IPS DF 4.7 (cell line): Measurements from ENCODE around the gene ODC1.

Experiments used
- DNase-seq: peaks from one replicate; pipeline ENCODE4 v3.0.0-alpha.2; 2013; ENCODE audit warnings: low spot score; ENCODE audit errors: extremely low read depth

The ODC1 gene

GRCh38 chr2:10417551-10418335, 30.4 kb downstream of the ODC1 start:
- DNase-seq: no peak

- DNase-seq: no peak
These were observed 32.5 kb downstream of the ODC1 start for GRCh38 chr2:10415640-10416039.

GRCh38 chr2:10415048-10415447, 33.1 kb downstream of the ODC1 start:
- no peak for DNase-seq

- no peak for DNase-seq
These were observed 33.5 kb downstream of the ODC1 start for GRCh38 chr2:10414591-10414990.

GRCh38 chr2:10413991-10414451, 34.1 kb downstream of the ODC1 start:
- DNase-seq: no peak

- DNase-seq: no peak
These were observed 34.6 kb downstream of the ODC1 start for GRCh38 chr2:10413503-10413902.

GRCh38 chr2:10412380-10412779, 35.7 kb downstream of the ODC1 start:
- no peak for DNase-seq

- DNase-seq: no peak
These were observed 36.6 kb downstream of the ODC1 start for GRCh38 chr2:10411557-10411956.

GRCh38 chr2:10410823-10411437, 37.2 kb downstream of the ODC1 start:
- DNase-seq: no peak

GRCh38 chr2:10410001-10410822, 37.9 kb downstream of the ODC1 start:
- no peak for DNase-seq

GRCh38 chr2:10408649-10409579, 39.2 kb downstream of the ODC1 start:
- DNase-seq: peak; percentile 66

GRCh38 chr2:10407841-10408648, 40.1 kb downstream of the ODC1 start:
- no peak for DNase-seq

- no peak for DNase-seq
These were observed 40.7 kb downstream of the ODC1 start for GRCh38 chr2:10407432-10407831.

- DNase-seq: no peak
These were observed 41.5 kb downstream of the ODC1 start for GRCh38 chr2:10406491-10407188.

GRCh38 chr2:10406016-10406415, 42.1 kb downstream of the ODC1 start:
- no peak for DNase-seq

- DNase-seq: no peak
These were observed 42.7 kb downstream of the ODC1 start for GRCh38 chr2:10405448-10405847.

GRCh38 chr2:10404324-10405143, 43.6 kb downstream of the ODC1 start:
- no peak for DNase-seq

- DNase-seq: no peak
These were observed 45.4 kb downstream of the ODC1 start for GRCh38 chr2:10402653-10403215.
